ENCODE data around the gene SLC26A5. TPM values are rescaled to one million over a fixed set of nuclear protein-coding genes. Genes with fewer than 3 reads are reported as not detected.

The SLC26A5 gene
- total and polyA plus RNA-seq, 7 donors, result 0.04 to 0.54 (median 0.34) TPM; not detected in 3

GRCh38 chr7:103445228-103446048 lies 569 bp downstream of the SLC26A5 start:
- Histone ChIP-seq H3K27me3 (peaks cover 5 to 54% (median 22%) of the 10 kb centered on the region in 3 donors), H3K4me3 (peak overlapping the region in 3 of 4 donors; percentile 22 to 36 (median 36)), H3K27ac (no peak overlapping the region), H3K9me3 (no peaks in the 10 kb centered on the region), H3K36me3 (no peaks in the 10 kb centered on the region), H3K4me1 (peaks cover 0 to 14% (median 11%) of the 10 kb centered on the region in 4 donors)
- 4 to 5% methylated on average over 48 of the region's 48 CpGs for WGBS, 2 donors
- TF ChIP-seq POLR2A (IDR thresholded peaks at IDR 0.05) (no peak), EP300 (IDR thresholded peaks at IDR 0.05) (no peak), CTCF (IDR thresholded peaks at IDR 0.05) (no peak), POLR2AphosphoS5 (IDR thresholded peaks at IDR 0.05) (no peak)
- DNase-seq, result no peak
- intact Hi-C loops (cut with DNase I), result no loop called here

GRCh38 chr7:103439661-103440060 lies 6.3 kb downstream of the SLC26A5 start:
- no peak for DNase-seq
- intact Hi-C loops (cut with DNase I), result no loop called here
- no peaks in the 10 kb centered on the region for H3K36me3 ChIP-seq

GRCh38 chr7:103437623-103438022 lies 8.4 kb downstream of the SLC26A5 start:
- Histone ChIP-seq H3K27ac (no peak overlapping the region), H3K4me3 (no peak overlapping the region), H3K27me3 (no peaks in the 10 kb centered on the region), H3K4me1 (no peaks in the 10 kb centered on the region), H3K9me3 (peaks cover 0 to 3% (median 0%) of the 10 kb centered on the region in 4 donors), H3K36me3 (no peaks in the 10 kb centered on the region)
- no peak for DNase-seq
- WGBS, 2 donors, result 47 to 90% methylated on average over 1 of the region's 1 CpG
- TF ChIP-seq EP300 (IDR thresholded peaks at IDR 0.05), result no peak
- no peak for TF ChIP-seq POLR2A (IDR thresholded peaks at IDR 0.05)
- TF ChIP-seq CTCF (IDR thresholded peaks at IDR 0.05), result no peak
- no peak for TF ChIP-seq POLR2AphosphoS5 (IDR thresholded peaks at IDR 0.05)
- intact Hi-C loops (cut with DNase I), result no loop called here

More at GRCh38 chr7:103439661-103440060, 6.3 kb downstream of the SLC26A5 start:
- 96 to 98% methylated on average over 8 of the region's 8 CpGs for WGBS, 2 donors
- no peak for TF ChIP-seq EP300 (IDR thresholded peaks at IDR 0.05)
- no peak for TF ChIP-seq CTCF (IDR thresholded peaks at IDR 0.05)
- TF ChIP-seq POLR2A (IDR thresholded peaks at IDR 0.05), result no peak
- TF ChIP-seq POLR2AphosphoS5 (IDR thresholded peaks at IDR 0.05), result no peak
- Histone ChIP-seq H3K4me3 (no peak overlapping the region), H3K4me1 (no peaks in the 10 kb centered on the region), H3K9me3 (no peaks in the 10 kb centered on the region), H3K27me3 (peaks cover 0 to 14% (median 6%) of the 10 kb centered on the region in 3 donors), H3K27ac (no peak overlapping the region)

GRCh38 chr7:103432712-103433111 lies 13.3 kb downstream of the SLC26A5 start:
- peaks cover 0 to 3% (median 0%) of the 10 kb centered on the region in 4 donors for H3K9me3 ChIP-seq
- intact Hi-C loops (cut with DNase I), result no loop called here
- H3K4me1 ChIP-seq, result no peaks in the 10 kb centered on the region
- DNase-seq, result no peak
- no peaks in the 10 kb centered on the region for H3K36me3 ChIP-seq
- 9 to 11% methylated on average over 1 of the region's 1 CpG for WGBS, 2 donors
- H3K27me3 ChIP-seq, result no peaks in the 10 kb centered on the region
- TF ChIP-seq CTCF (IDR thresholded peaks at IDR 0.05) (no peak), POLR2AphosphoS5 (IDR thresholded peaks at IDR 0.05) (no peak), POLR2A (IDR thresholded peaks at IDR 0.05) (no peak), EP300 (IDR thresholded peaks at IDR 0.05) (no peak)
- no peak overlapping the region for H3K27ac ChIP-seq
- no peak overlapping the region for H3K4me3 ChIP-seq

Data from sigmoid colon (tissue), 7 donors.